HG03432 (cell line): ENCODE measurements around the gene CYBC1.
"Not testable (repeated sequence)": the region's sequence is repeated elsewhere in the genome, so short reads cannot be mapped to it uniquely, and the experiment has no call there.

Source experiments
- ATAC-seq: cut with Tn5 transposase; IDR thresholded peaks from one replicate; pipeline ENCODE4 v1.9.1; 2021; ENCODE audit warnings: mild to moderate bottlenecking, moderate library complexity; ENCODE audit not compliant: unreplicated experiment

CYBC1 gene

GRCh38 chr17:82479602-82480001 lies 29.1 kb upstream of the CYBC1 start:
- no peak for ATAC-seq

GRCh38 chr17:82477934-82478333 lies 27.4 kb upstream of the CYBC1 start:
- ATAC-seq, result no peak

- ATAC-seq, result no peak
These were observed 24.9 kb upstream of the CYBC1 start for GRCh38 chr17:82475458-82475857.

- no peak for ATAC-seq
These were observed 23.9 kb upstream of the CYBC1 start for GRCh38 chr17:82474223-82475010.

GRCh38 chr17:82470065-82470464 lies 19.5 kb upstream of the CYBC1 start:
- no peak for ATAC-seq

DNA sequence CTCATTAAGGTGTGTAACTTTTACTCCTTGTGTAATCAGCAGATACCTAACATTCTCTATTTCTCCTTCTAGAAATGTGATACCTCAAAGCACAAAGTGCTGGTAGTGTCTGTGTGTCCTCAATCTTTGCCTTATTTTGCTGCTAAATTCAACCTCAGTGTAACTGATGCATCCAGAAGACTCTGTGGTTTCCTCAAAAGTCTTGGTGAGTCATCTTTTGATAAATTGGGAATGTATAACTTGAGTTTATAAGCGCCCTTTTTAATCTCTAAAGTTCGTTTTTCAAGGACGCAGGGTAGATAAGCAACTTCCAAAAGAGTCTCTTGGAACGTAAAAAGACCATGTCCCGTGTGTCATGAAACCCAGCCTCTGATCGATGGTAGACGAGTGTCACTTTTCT lies 18.1 kb upstream of the CYBC1 start:
- no peak for ATAC-seq

GRCh38 chr17:82465023-82465603 lies 14.6 kb upstream of the CYBC1 start:
- ATAC-seq, result no peak

- ATAC-seq, result no peak
These were observed 14.0 kb upstream of the CYBC1 start for GRCh38 chr17:82464567-82464929.

DNA sequence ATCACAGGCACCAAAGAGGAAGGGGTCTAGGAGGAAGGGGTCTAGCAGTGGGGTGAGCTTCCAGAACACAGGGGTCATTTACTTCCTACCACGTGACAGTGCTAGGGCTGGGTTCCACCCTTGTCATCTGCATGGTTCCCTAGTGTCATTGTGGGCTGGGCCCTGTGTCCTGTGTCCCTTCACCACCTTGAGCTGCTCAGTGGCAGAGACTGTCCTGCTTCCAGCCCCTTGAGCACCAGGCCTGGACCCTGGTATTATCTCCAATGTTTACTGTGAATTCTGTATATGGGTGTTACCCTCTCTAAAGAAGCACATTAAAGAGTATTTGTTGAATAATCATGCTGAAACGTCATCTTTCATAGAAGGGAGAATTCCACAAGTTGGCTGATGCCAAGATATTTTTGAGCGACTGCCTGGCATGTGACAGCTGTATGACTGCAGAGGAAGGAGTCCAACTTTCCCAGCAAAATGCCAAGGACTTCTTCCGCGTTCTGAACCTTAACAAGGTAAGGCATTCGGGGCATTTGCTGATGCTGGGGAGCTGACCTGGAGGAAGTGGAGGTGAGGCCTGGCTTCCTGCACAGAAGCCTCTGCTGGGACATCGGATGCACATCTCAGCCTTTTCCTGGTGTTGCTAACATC lies 13.5 kb upstream of the CYBC1 start:
- ATAC-seq, result no peak

DNA sequence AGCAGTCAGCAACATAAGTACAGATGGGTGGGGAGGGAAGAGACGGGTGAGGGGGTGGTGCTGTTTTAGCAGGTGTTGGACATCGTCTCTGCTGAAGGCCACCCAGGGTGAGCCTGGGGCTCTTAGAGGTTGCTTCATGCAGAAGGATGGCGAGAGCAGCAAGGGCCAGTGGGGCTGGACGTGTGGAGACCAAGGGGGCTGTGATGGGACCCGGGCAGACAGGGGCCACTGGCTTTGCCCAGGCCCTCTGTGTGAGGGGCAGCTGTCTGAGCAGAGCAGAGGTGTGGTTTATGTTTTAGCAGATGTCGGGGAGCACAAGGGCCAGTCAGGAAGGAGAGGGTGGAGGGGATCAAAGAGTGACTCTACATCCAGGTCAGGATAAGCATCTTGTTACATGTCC lies 12.8 kb upstream of the CYBC1 start:
- no peak for ATAC-seq

GRCh38 chr17:82461827-82462524 lies 11.4 kb upstream of the CYBC1 start:
- no peak for ATAC-seq

DNA sequence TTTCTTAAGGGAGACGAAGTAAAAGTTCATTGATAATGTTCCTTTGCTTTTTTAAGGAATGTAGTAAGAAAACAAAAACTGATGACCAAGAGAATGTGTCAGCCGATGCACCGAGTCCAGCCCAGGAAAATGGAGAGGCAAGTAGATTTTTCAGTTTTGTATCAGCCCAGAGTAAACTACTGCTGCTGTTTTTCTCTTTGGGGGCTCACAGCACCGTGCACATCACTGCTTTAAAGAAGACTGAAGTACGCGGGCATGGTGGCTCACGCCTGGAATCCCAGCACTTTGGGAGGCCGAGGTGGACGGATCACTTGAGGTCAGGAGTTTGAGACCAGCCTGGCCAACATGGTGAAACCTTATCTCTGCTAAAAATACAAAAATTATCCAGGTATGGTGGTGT lies 9.4 kb upstream of the CYBC1 start:
- not testable (repeated sequence) for ATAC-seq

DNA sequence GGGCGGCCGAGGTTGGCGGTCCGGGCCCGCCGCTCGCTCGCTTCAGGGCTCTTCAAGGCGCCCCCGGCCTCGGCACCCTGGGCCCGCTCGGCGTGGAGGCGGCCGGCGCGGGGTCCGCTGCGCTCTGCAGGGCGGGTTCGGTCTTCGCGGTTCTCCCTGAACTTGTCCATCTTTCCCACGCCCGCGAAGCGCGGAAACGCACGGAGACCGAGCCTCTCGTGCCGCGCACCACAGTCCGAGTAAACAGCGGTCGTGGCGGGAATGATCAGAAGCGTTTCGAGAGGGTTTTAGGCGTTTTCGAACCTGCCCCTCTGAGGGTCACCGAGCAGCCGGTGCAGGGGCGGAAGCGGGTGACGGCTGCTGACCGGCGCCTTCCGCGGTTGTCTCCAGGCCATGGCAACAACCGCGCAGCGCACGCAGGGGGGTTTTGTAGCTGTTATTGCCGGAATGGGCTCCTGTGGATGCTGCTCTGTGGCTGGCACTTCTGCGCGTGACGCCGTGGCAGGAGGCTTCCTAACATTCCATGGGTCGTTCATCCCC lies 8.4 kb upstream of the CYBC1 start:
- ATAC-seq, result no peak

- ATAC-seq, result peak; percentile 91
These were observed 7.8 kb upstream of the CYBC1 start, which contains the start of gene NARF for GRCh38 chr17:82458179-82458884. Gene NARF (plus strand): TSS chr17:82458741. CDS start chr17:82458804, 63 bp downstream.

DNA sequence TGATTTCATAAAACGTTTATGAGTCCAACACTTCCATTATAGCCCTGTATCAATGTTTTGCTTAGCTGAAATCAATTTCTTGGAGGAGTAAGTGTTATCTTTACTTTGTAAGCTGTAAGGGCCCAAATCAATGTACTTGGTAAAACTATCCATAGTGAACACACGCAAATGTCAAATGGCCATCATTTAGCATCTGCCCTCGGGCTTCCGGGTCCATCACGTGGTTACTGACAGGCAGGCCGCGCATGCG lies 7.3 kb upstream of the CYBC1 start:
- no peak for ATAC-seq

GRCh38 chr17:82457073-82457928 lies 6.7 kb upstream of the CYBC1 start:
- no peak for ATAC-seq

DNA sequence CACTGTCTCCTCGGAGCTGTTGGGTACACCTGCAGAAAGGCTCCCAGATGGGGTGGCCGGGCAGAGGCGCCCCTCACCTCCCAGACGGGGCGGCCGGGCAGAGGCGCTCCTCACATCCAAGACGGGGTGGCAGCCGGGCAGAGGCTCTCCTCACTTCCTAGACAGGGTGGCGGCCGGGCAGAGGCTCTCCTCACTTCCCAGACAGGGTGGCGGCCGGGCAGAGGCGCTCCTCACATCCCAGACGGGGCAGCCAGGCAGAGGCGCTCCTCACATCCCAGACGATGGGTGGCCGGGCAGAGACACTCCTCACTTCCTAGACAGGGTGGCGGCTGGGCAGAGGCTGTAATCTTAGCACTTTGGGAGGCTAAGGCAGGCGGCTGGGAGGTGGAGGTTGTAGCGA lies 3.2 kb upstream of the CYBC1 start:
- ATAC-seq, result not testable (repeated sequence)

GRCh38 chr17:82453151-82453550 lies 2.6 kb upstream of the CYBC1 start:
- not testable (repeated sequence) for ATAC-seq

GRCh38 chr17:82452162-82452561 lies 1.6 kb upstream of the CYBC1 start:
- no peak for ATAC-seq

- no peak for ATAC-seq
These were observed 632 bp downstream of the CYBC1 start for GRCh38 chr17:82449883-82450356.
